ENCODE measurements around the gene MDFIC. TPM values are rescaled to one million over a fixed set of nuclear protein-coding genes. Genes with fewer than 3 reads are reported as not detected.

The MDFIC gene
- polyA plus RNA-seq, 1 donor (not counting 4 experiments of a cell fraction or from before 2014, with no cell fraction given): 8.5 TPM

DNA sequence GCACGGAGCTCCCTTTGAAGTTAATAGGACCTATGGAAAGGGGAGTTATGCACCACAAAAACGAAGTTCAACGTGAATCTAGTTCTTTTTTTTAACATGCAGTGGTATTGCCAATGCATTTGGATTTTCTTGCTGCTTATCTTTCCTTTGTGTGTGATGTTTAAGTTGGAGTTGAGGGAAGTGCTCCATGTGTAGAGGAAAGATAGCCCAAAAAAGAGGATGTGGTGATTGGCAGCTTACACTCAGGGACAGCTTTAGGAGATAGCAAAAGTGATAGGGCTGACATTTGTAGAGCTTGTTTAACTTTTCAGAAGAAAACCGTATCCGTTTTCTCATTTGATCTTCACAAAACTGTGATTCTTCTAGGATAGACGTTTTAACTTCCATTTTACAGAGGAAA lies 101.3 kb downstream of the MDFIC start:
- Histone ChIP-seq H3K9me1 (ENCODE audit: control insufficient read depth, extremely low read depth, insufficient read depth, low read length) (no peaks in the 10 kb centered on the region), H3K27ac (ENCODE audit: control insufficient read depth, insufficient read depth, low read length) (no peak overlapping the region), H3K4me1 (ENCODE audit: control insufficient read depth, extremely low read depth, insufficient read depth, low read length) (no peaks in the 10 kb centered on the region), H3K9me3 (ENCODE audit: control insufficient read depth, low read depth, low read length) (no peaks in the 10 kb centered on the region), H3K36me3 (ENCODE audit: control insufficient read depth in 2 of 2, extremely low read depth in 1 of 2, insufficient read depth in 2 of 2, low read length in 2 of 2) (no peaks in the 10 kb centered on the region), H3K79me2 (ENCODE audit: control insufficient read depth, insufficient read depth, low read length) (no peaks in the 10 kb centered on the region), H3K4me2 (ENCODE audit: control insufficient read depth, extremely low read depth, insufficient read depth, low read depth, low read length) (no peak overlapping the region), H2AFZ (ENCODE audit: control insufficient read depth, low read length) (peak overlapping the region; percentile 6), H3K4me3 (ENCODE audit: control insufficient read depth in 2 of 3, extremely low read depth in 1 of 3, insufficient read depth in 2 of 3, low read depth in 1 of 3, low read length in 3 of 3) (no peak overlapping the region), H3K9ac (ENCODE audit: control insufficient read depth, extremely low read depth, insufficient read depth, low read length) (no peak overlapping the region), H4K20me1 (ENCODE audit: control insufficient read depth, extremely low read depth, insufficient read depth, low read length) (no peaks in the 10 kb centered on the region), H3K27me3 (ENCODE audit: control insufficient read depth, extremely low read depth, insufficient read depth, low read length) (no peaks in the 10 kb centered on the region)
- dilution Hi-C loops (cut with MboI; ENCODE audit: extremely low pct_ligation_motif_present, low sequenced_read_pairs): no loop called here
- DNase-seq (ENCODE audit: low read depth, low spot score) (no peak), FAIRE-seq (no peak)
- no peak for TF ChIP-seq EZH2 (IDR thresholded peaks at IDR 0.05; ENCODE audit: low read length)
- TF ChIP-seq CTCF (optimal IDR thresholded peaks at IDR 0.05 in 1 of 3, IDR thresholded peaks at IDR 0.05 in 1 of 3, conservative IDR thresholded peaks at IDR 0.05 in 1 of 3; ENCODE audit: extremely low read depth in 1 of 3, insufficient read depth in 2 of 3, low read length in 3 of 3): no peak

DNA sequence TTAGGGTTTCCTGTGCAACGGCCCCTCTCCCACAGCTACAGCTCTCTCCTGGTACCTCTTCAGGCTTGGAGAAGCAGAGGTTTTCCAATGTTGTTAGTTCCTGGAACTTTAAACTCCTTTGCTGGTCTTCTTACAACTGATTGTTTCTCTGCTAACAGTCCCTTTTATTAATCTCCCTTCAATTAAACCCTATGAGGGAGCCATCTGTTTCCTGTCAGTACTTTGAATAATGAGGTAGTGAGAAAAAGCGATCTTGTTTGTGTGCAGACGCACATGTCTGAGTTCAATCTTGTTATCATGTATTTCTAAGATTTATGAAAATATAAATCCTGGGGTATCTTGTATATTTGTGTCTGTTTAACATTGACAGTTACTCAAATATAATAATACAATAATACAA lies 102.4 kb downstream of the MDFIC start:
- H4K20me1 ChIP-seq (ENCODE audit: control insufficient read depth, extremely low read depth, insufficient read depth, low read length): no peaks in the 10 kb centered on the region
- H3K79me2 ChIP-seq (ENCODE audit: control insufficient read depth, insufficient read depth, low read length): no peaks in the 10 kb centered on the region
- no peak overlapping the region for H3K4me2 ChIP-seq (ENCODE audit: control insufficient read depth, extremely low read depth, insufficient read depth, low read depth, low read length)
- H3K9ac ChIP-seq (ENCODE audit: control insufficient read depth, extremely low read depth, insufficient read depth, low read length): no peak overlapping the region
- H3K4me3 ChIP-seq (ENCODE audit: control insufficient read depth in 2 of 3, extremely low read depth in 1 of 3, insufficient read depth in 2 of 3, low read depth in 1 of 3, low read length in 3 of 3): no peak overlapping the region
- no peak overlapping the region for H3K27ac ChIP-seq (ENCODE audit: control insufficient read depth, insufficient read depth, low read length)
- no peaks in the 10 kb centered on the region for H3K9me1 ChIP-seq (ENCODE audit: control insufficient read depth, extremely low read depth, insufficient read depth, low read length)
- TF ChIP-seq EZH2 (IDR thresholded peaks at IDR 0.05; ENCODE audit: low read length) (no peak), CTCF (optimal IDR thresholded peaks at IDR 0.05 in 1 of 3, IDR thresholded peaks at IDR 0.05 in 1 of 3, conservative IDR thresholded peaks at IDR 0.05 in 1 of 3; ENCODE audit: extremely low read depth in 1 of 3, insufficient read depth in 2 of 3, low read length in 3 of 3) (no peak)
- no peaks in the 10 kb centered on the region for H3K36me3 ChIP-seq (ENCODE audit: control insufficient read depth in 2 of 2, extremely low read depth in 1 of 2, insufficient read depth in 2 of 2, low read length in 2 of 2)
- H3K27me3 ChIP-seq (ENCODE audit: control insufficient read depth, extremely low read depth, insufficient read depth, low read length): no peaks in the 10 kb centered on the region
- no peak overlapping the region for H2AFZ ChIP-seq (ENCODE audit: control insufficient read depth, low read length)
- dilution Hi-C loops (cut with MboI; ENCODE audit: extremely low pct_ligation_motif_present, low sequenced_read_pairs): no loop called here
- no peaks in the 10 kb centered on the region for H3K9me3 ChIP-seq (ENCODE audit: control insufficient read depth, low read depth, low read length)
- no peaks in the 10 kb centered on the region for H3K4me1 ChIP-seq (ENCODE audit: control insufficient read depth, extremely low read depth, insufficient read depth, low read length)
- FAIRE-seq: no peak
- no peak for DNase-seq (ENCODE audit: low read depth, low spot score)

Measured in keratinocyte (primary cell).